Adrenal gland (tissue), 5 donors: ENCODE results near the gene GADD45B.

Experiments
- POLR2A ChIP-seq, 2 donors: fragments of 450-650 bp; IDR thresholded peaks; one replicate each; pipeline ENCODE4 v1.6.1; 2017; ENCODE audit warnings: antibody characterized with exemption in 2 of 2, mild to moderate bottlenecking in 2 of 2, moderate library complexity in 1 of 2
- TF ChIP-seq, protein P1 (sequence below), 6 experiments: fragments of 450-650 bp in 4 of 6; fragments of 200-600 bp in 2 of 6; sonication (generic) in 1 of 6; IDR thresholded peaks; 1 replicate in 5 of 6; 2 replicates in 1 of 6; pipeline versions ENCODE4 v1.5.1 to v1.8.0; 2016 to 2021; ENCODE audit warnings: antibody characterized with exemption in 6 of 6, mild to moderate bottlenecking in 2 of 6, moderate library complexity in 1 of 6
- donor health status: DM: no; HTN: no; CAD: no.

DNA sequence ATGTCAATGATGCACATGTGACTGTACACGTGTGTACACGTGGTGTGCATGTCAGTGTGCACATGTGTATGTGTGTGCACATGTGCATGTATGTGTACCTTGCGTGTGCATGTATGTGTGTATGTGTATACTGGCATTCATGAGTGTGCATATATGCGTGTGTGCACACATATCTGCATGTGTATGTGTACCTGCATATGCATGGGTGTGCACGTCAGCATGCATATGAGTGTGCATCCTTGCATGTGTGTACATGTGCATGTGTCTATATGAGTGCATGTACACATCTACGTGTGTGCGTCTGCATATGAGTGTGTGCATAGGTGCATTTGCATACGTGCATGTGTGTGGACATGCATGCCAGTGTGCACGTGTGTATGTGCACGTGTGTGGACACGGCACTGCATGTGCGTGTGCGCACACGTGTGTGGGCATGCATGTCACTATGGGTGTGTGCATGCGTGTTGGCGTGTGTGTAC is 48.5 kb downstream of the GADD45B start:
- TF ChIP-seq, protein P1, sequence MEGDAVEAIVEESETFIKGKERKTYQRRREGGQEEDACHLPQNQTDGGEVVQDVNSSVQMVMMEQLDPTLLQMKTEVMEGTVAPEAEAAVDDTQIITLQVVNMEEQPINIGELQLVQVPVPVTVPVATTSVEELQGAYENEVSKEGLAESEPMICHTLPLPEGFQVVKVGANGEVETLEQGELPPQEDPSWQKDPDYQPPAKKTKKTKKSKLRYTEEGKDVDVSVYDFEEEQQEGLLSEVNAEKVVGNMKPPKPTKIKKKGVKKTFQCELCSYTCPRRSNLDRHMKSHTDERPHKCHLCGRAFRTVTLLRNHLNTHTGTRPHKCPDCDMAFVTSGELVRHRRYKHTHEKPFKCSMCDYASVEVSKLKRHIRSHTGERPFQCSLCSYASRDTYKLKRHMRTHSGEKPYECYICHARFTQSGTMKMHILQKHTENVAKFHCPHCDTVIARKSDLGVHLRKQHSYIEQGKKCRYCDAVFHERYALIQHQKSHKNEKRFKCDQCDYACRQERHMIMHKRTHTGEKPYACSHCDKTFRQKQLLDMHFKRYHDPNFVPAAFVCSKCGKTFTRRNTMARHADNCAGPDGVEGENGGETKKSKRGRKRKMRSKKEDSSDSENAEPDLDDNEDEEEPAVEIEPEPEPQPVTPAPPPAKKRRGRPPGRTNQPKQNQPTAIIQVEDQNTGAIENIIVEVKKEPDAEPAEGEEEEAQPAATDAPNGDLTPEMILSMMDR (IDR thresholded peaks at IDR 0.05): no peak
- TF ChIP-seq POLR2A (IDR thresholded peaks at IDR 0.05): no peak
